GM19099 (cell line): ENCODE results near the gene PRICKLE3.
A peak's percentile ranks its signal among the peaks of the same experiment; 100 is the strongest.

Experiments used
- POLR2A ChIP-seq: IDR thresholded peaks from 3 replicates; pipeline ENCODE4 v1.6.1; 2011; ENCODE audit warnings: low read depth; ENCODE audit not compliant: insufficient read length; ENCODE audit errors: extremely low read depth

Gene PRICKLE3

DNA sequence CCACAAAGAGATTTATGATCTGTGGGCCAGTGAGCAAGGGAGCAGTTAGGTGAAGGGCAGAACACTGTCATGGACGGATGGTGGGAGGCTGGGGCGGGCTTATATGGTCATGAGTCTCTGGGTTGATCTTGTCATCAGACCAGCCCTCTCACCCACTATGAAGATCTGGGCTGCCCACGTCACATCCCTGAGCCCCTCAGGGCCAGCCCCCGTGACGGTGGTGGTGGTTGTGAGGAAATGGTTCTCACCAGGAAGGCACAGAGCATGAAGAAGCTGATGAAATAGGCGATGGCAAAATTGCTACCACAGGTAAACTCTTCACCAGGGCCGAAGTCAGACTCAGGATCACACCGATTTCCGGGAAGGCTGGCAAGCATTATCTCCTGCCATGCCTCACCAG, 24.9 kb upstream of the PRICKLE3 start:
- no peak for TF ChIP-seq POLR2A

DNA sequence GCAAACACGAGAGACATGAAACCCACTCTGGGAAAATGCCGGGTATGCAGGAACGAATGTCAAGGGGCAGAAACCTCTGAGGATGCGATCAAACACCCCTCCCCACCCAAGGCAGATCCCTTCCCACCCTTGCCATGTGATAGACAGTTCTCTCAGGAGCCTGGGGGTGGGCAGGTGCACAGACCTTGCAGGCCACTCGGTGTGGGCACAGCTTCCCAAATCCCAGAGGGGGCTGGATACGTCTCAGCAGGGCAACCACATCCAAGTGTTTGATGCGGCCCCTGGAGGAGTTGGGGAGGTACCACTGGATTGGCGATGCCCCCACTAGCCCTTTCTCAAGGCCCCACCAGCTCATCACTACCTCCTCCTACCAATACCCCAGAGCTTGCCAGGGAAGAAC, 24.2 kb upstream of the PRICKLE3 start:
- TF ChIP-seq POLR2A = no peak

DNA sequence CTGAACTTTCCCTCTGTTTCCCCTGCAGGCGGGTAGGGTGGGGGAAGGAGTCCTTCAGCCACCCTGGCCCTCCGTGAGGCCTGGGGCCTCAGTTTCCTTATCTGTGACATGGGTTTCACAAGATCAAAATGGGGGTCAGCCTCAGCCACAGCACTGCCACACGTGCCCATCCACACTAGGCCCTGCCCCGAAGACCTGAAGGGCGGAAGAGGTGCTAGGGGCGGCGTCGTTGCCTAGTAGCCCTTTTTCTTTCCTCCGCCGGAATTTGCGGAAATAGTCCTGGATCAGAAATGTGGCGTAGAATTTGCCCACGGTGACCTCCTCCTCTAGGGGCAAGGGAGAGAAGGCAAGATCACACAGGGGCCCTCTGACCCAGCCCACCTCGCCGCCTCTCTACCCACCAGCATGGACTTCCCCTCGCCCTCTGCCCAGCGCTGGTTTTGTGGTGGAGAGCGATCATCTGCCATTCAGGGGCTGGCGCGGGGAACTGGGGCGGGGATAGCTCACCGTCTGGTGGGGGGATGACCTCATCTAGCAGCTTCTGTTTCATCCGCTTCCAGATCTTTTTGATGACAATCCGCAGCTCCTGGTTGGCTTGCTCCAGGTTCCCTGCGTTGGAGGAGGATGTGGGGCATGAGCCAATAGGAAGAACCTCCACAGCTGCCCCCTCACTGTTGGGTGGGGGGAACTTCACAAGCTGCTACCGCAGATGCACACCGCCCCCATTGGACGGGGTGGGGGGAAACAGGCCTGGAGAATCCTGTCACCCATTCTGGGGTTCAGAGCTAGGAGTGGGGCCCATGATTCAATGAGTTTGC, 23.5 kb upstream of the PRICKLE3 start:
- TF ChIP-seq POLR2A = no peak

DNA sequence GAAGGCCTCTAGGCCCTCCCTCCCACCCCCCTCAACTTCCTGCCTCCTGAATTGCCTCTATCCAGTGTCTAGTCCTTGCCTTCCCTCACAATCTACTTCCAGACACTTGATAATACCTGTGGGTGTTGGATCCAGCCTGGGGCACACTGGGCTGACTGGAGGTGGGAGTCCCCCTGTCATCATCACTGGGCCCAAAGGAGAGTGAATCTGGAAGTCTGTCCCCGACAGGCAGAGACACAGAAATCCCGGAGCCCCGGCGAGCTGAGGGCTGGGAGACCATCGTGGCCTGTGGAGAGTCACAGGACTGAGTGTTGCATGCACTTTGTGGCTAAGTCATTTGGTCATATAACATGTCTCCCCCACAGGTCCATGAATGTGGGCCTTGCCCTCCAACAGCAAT, 22.2 kb upstream of the PRICKLE3 start:
- TF ChIP-seq POLR2A = no peak

DNA sequence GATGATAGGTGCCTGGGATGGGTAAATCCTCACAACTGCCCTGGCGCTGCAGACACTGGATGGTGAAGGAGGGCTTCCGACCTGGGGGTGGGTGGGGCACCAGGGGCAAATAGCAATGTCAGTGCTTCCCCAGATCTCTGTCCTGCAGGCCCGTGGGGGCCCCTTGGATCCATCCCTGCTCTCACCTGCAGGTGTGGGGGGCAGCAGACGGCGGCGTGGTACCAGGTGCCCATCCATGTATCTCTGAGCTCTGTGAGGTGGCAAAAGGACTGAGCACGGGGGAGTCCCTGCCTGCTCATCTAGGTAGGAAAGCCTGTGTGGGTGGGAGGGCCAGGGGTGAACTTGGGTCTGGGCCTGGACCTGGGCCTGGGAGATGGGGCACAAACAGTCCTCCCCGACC, 20.4 kb upstream of the PRICKLE3 start:
- no peak for TF ChIP-seq POLR2A

DNA sequence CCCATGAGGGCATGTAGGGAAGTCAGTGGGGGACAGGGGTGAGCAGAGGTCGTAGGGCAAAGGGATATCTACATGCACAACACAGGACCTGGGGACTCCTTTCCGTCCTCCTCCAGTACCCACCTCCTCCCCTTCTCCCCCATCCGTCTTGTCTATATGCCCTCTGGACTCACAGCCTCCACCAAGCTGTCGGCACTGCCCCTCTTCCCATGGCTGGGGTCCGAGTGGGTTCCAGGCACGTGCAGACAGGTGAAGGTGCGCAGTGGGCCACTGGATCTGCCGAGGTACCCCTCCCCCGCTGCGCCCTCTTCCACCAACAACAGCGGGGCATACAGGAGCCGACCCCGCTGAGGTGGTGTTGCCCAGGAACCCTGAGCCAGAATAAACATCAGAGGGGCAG, 19.3 kb upstream of the PRICKLE3 start:
- TF ChIP-seq POLR2A = no peak

DNA sequence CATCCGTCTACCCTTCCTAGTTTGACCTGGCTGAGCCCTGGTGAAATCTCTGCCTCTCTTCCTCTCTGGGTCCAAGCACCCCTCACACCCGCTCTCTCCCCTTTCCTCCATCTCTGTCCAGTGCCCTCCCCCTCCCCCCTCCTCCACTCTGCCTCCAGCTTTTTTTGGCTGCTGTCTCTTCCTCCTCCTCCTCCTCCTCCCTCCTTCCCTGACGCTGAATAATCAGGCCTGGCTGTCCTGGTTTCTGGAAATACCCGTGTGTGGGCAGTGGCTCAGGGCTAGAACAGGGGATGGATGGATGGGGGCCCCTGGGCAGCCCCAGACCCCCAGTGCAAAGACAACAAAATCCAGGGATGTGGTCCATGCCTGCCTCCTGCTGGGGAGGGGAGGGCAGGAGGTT, 18.5 kb upstream of the PRICKLE3 start:
- no peak for TF ChIP-seq POLR2A

DNA sequence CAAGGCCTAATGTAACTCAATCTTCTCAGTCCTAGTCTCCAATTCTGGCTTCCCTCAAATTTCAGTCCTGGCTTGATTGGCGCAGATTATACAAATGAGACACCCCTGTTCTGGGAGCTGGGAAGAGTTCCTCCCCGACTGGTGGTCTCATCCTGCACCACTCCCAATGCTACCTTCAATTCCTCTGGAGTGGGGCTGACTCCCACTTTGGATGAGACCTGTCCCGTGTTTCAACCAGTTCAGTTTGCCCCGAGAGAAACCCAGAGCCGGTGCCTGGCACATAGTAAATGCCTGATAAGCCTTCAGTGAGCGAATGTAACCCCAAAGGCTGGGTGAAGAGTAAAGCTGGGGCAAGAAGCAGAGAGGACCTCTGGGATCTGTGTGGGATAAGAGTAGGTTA, 17.8 kb upstream of the PRICKLE3 start:
- no peak for TF ChIP-seq POLR2A

DNA sequence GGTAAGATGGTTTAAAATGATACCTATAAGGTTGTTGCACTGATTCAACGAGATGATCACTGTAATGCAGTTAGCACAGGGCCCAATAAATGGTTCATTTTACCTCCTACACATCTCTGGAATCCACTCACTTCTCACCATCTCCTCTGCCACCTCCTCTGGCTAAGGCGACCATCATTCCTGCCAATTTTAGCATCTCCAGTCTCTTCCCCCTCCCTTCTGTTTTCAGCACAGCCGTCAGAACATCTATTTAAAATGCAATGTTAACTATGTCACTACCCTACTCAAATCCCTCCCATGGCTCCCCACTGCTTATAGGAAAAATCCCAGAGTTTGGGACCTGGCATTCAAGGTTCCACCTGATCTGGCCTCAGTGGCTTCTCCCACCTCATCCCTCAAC, 17.4 kb upstream of the PRICKLE3 start:
- no peak for TF ChIP-seq POLR2A

DNA sequence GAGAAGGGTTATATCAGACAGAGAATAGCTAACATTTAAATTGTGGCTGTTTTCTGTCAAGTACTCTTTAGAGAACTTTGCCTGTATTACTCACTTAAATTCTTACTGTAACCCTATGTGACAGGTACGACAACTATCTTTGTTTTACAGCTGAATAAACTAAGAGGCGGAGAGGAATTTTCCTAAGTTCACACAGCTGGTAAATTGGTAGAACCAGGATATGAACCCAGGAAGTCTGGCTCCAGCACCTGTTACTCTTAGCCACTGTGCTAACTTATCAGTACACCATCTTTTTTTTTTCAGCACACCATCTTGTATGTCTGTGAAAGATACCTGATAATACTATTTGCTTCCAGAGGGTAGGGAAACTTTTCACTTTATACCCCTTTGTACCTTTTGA, 15.8 kb upstream of the PRICKLE3 start:
- no peak for TF ChIP-seq POLR2A

DNA sequence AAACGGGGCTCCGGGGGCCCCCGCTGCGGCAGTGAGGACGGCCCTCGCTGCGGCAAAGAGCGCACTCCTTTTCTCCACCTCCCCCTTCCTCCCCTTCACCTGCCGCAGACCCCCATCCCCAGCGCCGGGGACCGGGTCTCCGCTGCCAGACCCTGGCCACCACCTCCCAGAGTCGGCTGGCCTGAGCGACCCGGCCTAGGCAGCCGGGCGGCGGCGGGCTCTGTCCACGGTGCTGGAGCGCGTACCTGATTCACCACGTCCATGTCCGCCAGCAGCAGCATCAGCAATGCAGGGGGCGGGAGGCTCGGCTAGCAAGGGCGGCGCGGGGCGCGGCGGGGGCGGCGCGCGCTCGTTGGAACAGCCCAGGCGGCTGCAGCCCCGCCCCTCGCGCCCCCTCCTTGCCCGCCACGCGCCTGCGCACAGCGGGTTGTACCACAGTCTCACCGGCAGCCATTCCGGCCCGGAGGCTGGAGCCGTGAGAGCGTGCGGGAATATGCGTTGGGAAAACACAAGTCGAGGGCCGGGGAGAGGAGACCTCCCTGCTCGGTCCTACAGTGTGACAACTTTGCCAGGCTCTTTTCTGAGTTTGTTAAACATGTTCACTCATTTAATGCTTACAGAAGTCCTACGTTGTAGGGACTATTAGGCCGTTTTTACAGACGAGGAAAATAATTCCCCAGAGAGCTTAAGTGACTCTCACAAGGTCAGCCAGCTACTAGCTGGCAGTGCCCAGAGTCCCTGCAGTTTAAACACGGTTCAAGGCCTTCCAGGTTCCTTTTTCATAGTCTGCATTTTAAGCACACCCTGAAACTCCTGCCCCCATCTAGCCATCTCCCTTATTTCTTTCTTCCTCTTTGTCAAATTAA, 14.0 kb upstream of the PRICKLE3 start, which contains the start of gene SYP:
TSS of gene SYP (minus strand) at position 288 of the 866 bp plus-strand sequence. CDS start at position 281, 7 bp downstream.
- peak; percentile 82 for TF ChIP-seq POLR2A

DNA sequence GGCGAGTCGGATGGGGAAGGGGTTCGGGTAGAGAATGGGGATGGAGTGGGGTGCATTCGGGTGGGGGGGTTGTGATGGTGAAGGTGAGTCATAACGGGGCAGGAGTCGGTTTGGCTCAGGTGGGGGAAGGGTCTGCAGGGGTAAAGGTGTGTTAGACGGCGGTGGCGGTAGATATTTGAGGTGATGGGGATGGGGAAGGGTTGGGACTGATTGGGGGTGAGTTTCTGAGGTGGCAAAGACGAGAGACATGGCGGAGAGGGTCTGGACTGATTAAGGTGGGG, 13.1 kb upstream of the PRICKLE3 start:
- TF ChIP-seq POLR2A = no peak

DNA sequence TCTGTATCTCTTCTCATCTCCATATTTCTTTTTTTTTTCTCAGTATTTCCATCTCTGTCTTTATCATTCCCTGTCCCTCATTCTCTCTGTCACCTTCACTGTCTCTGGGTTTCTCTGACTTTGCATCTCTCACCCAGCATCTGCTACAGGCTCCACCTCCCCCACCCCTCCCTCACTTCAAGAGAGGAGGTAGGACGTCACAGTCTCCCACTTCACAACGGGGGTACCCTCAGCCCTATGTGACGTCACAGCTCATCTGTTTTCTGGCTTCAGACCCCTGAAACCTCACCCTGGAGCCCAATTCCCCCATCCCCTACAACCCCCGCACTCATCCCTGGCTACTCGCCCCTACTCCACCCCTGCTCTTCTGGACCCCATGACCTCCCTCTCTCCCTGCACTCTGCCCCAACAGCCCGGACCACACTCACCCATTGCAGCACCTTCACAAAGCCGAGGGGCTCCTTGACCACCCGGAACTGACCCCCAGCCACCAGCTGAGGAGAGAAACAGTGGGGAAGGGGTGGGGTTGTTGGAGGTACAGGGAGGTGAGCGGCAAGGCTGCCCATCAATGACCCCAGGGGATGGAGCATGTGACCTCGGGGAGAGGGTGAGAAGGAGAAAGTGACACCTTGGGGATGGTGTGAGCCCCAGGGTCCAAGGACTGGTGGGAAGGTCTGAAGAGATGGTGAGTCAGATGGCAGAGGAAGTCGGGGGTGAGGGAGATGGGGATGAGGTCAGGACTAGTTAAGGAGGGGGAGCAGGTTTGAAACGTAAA, 12.6 kb upstream of the PRICKLE3 start:
- TF ChIP-seq POLR2A = no peak

DNA sequence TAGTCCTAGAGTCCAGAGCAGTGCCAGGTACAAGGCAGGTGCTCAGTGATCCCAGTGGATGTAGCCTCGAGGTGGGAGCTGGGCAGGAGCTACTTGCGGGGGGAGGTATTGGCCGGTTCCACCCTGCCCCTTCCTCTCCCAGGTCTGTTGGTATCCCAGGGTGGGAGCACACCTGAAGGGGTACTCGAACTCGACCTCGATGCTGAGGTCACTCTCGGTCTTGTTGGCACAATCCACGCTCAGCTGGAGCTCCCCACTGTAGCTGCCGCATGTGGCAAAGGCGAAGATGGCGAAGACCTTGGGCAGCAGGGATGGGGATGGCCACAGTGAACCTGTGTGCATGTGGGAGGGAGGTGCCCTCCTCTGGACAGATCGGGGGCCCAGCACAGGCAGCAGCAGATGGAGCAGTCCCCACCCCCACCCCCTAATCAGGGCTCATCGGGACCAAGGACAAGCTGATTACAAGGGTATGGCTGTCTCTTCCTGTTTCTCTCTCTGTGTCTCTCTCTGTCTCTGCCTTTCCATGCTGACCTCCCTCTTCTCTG, 11.4 kb upstream of the PRICKLE3 start:
- no peak for TF ChIP-seq POLR2A

DNA sequence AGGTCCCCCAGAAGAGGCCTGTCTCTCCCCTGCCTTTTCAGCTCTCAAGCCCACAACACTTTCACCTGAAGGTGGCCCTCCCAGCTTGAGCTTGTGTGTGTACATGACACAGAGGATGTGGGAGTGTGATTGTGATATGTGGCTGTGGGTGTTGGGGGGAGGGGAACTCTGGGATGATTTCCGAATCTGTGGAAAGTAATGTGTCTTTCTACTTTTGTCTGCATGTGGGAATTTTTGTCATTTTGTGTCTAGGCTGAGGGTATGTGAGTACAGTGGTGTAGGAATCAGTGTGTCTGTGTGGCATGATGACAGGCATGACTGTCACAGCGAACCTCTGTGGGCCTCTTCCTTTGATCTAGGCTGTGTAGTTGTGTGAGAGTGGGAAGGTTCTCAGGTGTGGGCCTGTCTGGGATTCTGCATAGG, 7.4 kb upstream of the PRICKLE3 start:
- TF ChIP-seq POLR2A = no peak
